Measurements from ENCODE around the gene PHF23. TPM values are rescaled to one million over a fixed set of nuclear protein-coding genes. Genes with fewer than 3 reads are reported as not detected.
A peak's percentile ranks its signal among the peaks of the same experiment; 100 is the strongest.

The PHF23 gene
- total and polyA plus RNA-seq, 10 donors, result 27.4 to 50.4 (median 37.7) TPM

DNA sequence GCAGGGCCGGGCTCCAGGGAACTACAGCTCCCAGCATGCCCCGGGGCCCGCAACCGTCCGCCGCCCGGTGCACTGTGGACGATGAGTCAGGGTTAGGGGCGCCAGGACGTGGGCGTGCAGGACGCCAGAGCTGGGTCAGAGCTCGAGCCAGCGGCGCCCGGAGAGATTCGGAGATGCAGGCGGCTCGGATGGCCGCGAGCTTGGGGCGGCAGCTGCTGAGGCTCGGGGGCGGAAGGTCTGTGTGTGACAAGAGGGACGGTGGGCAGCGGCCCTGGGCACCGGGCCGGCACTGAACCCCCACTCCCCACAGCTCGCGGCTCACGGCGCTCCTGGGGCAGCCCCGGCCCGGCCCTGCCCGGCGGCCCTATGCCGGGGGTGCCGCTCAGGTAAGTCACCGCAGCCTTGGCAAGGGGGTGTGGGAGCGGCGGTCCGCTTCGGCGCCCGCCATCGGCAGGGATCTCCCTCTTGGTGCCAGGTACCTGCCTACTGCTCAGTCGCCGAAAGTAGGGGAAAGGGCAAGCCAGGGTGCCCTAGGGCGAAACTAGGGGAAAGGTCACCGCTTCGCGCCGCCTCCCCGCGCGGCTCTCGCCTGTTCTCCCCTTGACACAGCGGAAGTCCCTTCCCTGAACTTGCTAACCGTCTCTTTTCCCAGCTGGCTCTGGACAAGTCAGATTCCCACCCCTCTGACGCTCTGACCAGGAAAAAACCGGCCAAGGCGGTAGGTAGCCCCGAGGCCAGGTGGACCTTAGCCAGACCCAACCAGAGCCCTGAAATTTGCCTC is 19.3 kb downstream of the PHF23 start, which contains the start of the genes ACADVL and DLG4:
TSS of gene ACADVL (plus strand) at position 127 of the 781 bp plus-strand sequence. CDS start at position 174, 47 bp downstream.
TSS of gene DLG4 (minus strand) at position 25 of the 781 bp plus-strand sequence.
- Histone ChIP-seq H3K27ac (peak within 1 kb of the TSS; percentile 91 to 99 (median 94)), H3K36me3 (peaks cover 0 to 42% (median 30%) of the 10 kb centered on the region in 6 donors), H3K27me3 (replicated peaks in 1 of 7) (no peaks in the 10 kb centered on the region), H3K4me3 (peak within 1 kb of the TSS; percentile 83 to 99 (median 92)), H3K9me3 (no peaks in the 10 kb centered on the region), H3K4me1 (peaks cover 32 to 83% (median 64%) of the 10 kb centered on the region in 6 donors)
- peak; percentile 96 for DNase-seq
- intact Hi-C loops (cut with DNase I; ENCODE audit: low total_unique reads), result no loop called here
- TF ChIP-seq POLR2A (IDR thresholded peaks at IDR 0.05), result peak in 2 of 3 donors; percentile 51 to 68
- peak; percentile 92 to 96 (median 93) for TF ChIP-seq POLR2AphosphoS5 (IDR thresholded peaks at IDR 0.05)
- TF ChIP-seq, protein P1, sequence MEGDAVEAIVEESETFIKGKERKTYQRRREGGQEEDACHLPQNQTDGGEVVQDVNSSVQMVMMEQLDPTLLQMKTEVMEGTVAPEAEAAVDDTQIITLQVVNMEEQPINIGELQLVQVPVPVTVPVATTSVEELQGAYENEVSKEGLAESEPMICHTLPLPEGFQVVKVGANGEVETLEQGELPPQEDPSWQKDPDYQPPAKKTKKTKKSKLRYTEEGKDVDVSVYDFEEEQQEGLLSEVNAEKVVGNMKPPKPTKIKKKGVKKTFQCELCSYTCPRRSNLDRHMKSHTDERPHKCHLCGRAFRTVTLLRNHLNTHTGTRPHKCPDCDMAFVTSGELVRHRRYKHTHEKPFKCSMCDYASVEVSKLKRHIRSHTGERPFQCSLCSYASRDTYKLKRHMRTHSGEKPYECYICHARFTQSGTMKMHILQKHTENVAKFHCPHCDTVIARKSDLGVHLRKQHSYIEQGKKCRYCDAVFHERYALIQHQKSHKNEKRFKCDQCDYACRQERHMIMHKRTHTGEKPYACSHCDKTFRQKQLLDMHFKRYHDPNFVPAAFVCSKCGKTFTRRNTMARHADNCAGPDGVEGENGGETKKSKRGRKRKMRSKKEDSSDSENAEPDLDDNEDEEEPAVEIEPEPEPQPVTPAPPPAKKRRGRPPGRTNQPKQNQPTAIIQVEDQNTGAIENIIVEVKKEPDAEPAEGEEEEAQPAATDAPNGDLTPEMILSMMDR (IDR thresholded peaks at IDR 0.05 in 8 of 11, conservative IDR thresholded peaks at IDR 0.05 in 3 of 11), result no peak
- WGBS, 5 donors, result 0 to 2% (median 1%) methylated on average over 19 to 63 of the region's 63 CpGs

DNA sequence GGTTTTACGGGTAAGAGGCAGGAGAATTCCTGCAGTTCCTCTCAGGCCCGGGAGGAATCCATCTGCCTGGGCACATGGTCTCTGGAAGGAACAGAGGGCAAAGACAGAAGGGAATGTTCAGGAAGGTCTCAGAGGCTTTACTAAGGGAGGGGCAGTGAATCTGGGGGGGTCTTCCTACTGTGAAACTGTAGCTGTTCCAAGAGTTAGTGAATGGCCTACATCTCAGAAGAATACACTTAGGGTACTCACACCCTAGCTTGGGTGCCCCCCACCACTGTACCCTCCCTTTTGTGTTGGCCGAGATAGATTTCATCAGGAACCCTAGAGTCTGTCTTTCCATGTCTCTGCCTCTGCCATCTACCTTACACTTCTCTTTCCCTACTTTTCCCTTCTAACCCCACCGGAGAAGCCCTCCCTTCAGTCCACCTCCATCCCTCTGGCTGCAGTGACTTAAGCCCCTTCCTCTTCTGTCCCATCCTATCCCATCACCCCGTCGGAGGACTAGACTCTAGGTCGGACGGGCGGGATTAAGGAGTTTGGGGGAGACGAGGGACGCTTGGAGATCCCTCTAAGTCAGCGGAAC is 19.9 kb downstream of the PHF23 start:
- Histone ChIP-seq H3K4me1 (peaks cover 39 to 89% (median 70%) of the 10 kb centered on the region in 6 donors), H3K27me3 (replicated peaks in 1 of 7) (no peaks in the 10 kb centered on the region), H3K27ac (peak overlapping the region; percentile 91 to 99 (median 94)), H3K4me3 (peak overlapping the region; percentile 83 to 99 (median 92)), H3K36me3 (peaks cover 0 to 35% (median 24%) of the 10 kb centered on the region in 6 donors), H3K9me3 (no peaks in the 10 kb centered on the region)
- TF ChIP-seq, protein P1 (IDR thresholded peaks at IDR 0.05 in 8 of 11, conservative IDR thresholded peaks at IDR 0.05 in 3 of 11), result no peak
- no peak for TF ChIP-seq POLR2A (IDR thresholded peaks at IDR 0.05)
- no peak for TF ChIP-seq POLR2AphosphoS5 (IDR thresholded peaks at IDR 0.05)
- intact Hi-C loops (cut with DNase I; ENCODE audit: low total_unique reads), result no loop called here
- no peak for DNase-seq
- WGBS, 5 donors, result 13 to 17% (median 17%) methylated on average over 12 of the region's 12 CpGs

DNA sequence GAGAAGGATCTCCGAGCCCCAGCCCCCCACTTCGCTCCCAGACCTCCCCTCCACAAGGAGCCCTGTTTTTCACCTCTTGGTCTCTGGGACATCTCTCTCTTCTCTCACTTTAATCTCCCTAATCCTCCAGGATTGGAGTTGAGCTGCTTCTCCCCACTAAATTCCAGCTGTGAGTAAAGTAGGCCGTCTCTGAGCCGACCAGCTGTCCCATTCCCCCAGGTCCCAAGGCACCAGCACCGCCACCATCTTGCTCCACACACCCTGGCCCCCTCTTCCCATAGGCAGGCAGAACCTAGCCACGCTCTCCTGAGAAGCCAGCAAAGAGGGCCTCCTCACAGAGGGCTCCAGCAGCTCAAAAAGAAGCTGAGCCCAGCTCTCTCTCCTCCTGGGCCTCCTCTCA is 20.5 kb downstream of the PHF23 start:
- DNase-seq, result no peak
- intact Hi-C loops (cut with DNase I; ENCODE audit: low total_unique reads), result no loop called here
- H3K4me1 ChIP-seq, result peaks cover 45 to 89% (median 74%) of the 10 kb centered on the region in 6 donors
- no peaks in the 10 kb centered on the region for H3K9me3 ChIP-seq
- peak overlapping the region in 6 of 8 donors; percentile 91 to 99 (median 96) for H3K27ac ChIP-seq
- peak overlapping the region in 1 of 8 donors; percentile 92 for H3K4me3 ChIP-seq
- peaks cover 0 to 30% (median 19%) of the 10 kb centered on the region in 6 donors for H3K36me3 ChIP-seq
- no peaks in the 10 kb centered on the region for H3K27me3 ChIP-seq (replicated peaks in 1 of 7)
- TF ChIP-seq, protein P1 (IDR thresholded peaks at IDR 0.05 in 8 of 11, conservative IDR thresholded peaks at IDR 0.05 in 3 of 11), result no peak
- TF ChIP-seq POLR2AphosphoS5 (IDR thresholded peaks at IDR 0.05), result no peak
- no peak for TF ChIP-seq POLR2A (IDR thresholded peaks at IDR 0.05)
- WGBS, 5 donors, result 75 to 89% (median 77%) methylated on average over 6 of the region's 6 CpGs
